Measurements from ENCODE around the gene ZMPSTE24. TPM values are rescaled to one million over a fixed set of nuclear protein-coding genes. Genes with fewer than 3 reads are reported as not detected.

ZMPSTE24 gene
- total and polyA plus RNA-seq, 10 of the 15 experiments (the other 5 are each of a cell fraction or from before 2014, with no cell fraction given): 21.5 to 84.4 (median 43.6) TPM

GRCh38 chr1:40257688-40258444, at the start of gene ZMPSTE24 (continued):
- TF ChIP-seq RELB (IDR thresholded peaks at IDR 0.05; ENCODE audit: low read depth) (peak; percentile 99), USF2 (IDR thresholded peaks at IDR 0.05; ENCODE audit: borderline replicate concordance, low read depth, low read length) (no peak), RAD51 (IDR thresholded peaks at IDR 0.05) (no peak), E4F1 (IDR thresholded peaks at IDR 0.05; ENCODE audit: borderline replicate concordance, partially characterized antibody) (peak; percentile 41), ZNF207 (IDR thresholded peaks at IDR 0.05; ENCODE audit: borderline replicate concordance) (peak; percentile 98), RAD21 (IDR thresholded peaks at IDR 0.05; ENCODE audit: insufficient read depth, low read depth, low read length) (peak; percentile 22; the same call in 1 of the 2 replicates), CHD2 (IDR thresholded peaks at IDR 0.05; ENCODE audit: borderline replicate concordance, low read depth, low read length) (peak; percentile 89), CREB1 (IDR thresholded peaks at IDR 0.05; ENCODE audit: low read depth) (peak; percentile 85), ETV6 (conservative IDR thresholded peaks at IDR 0.05 in 1 of 2, IDR thresholded peaks at IDR 0.05 in 1 of 2; ENCODE audit: borderline replicate concordance in 1 of 2, low read depth in 1 of 2) (peak in 1 of 2 experiments; percentile 48; a peak in 1 of 4 replicates), SIX5 (IDR thresholded peaks at IDR 0.05; ENCODE audit: low read depth, low read length, severe bottlenecking) (peak; percentile 49), RCOR1 (conservative IDR thresholded peaks at IDR 0.05; ENCODE audit: low read depth, low read length) (peak; percentile 94; the same call in 1 of the 2 replicates), SUPT20H (IDR thresholded peaks at IDR 0.05; ENCODE audit: borderline replicate concordance, control insufficient read depth, low read depth, low read length) (no peak), ZNF274 (IDR thresholded peaks at IDR 0.05; ENCODE audit: insufficient read depth, insufficient read length) (no peak), IKZF2 (IDR thresholded peaks at IDR 0.05) (peak; percentile 75 to 88), DPF2 (IDR thresholded peaks at IDR 0.05) (peak; percentile 52; the same call in 1 of the 2 replicates), REST (IDR thresholded peaks at IDR 0.05; ENCODE audit: low read depth, low read length) (no peak), IKZF1 (conservative IDR thresholded peaks at IDR 0.05) (peak; percentile 92), POLR2AphosphoS2 (IDR thresholded peaks at IDR 0.05; ENCODE audit: low read depth, low read length) (peak; percentile 85), RELA (IDR thresholded peaks at IDR 0.05; ENCODE audit: borderline replicate concordance, partially characterized antibody) (peak; percentile 81), MXI1 (IDR thresholded peaks at IDR 0.05; ENCODE audit: low read depth, low read length) (peak; percentile 98), HCFC1 (IDR thresholded peaks at IDR 0.05; ENCODE audit: low read length) (peak; percentile 81)
